SK-N-SH treated with all-trans-retinoic acid at 6 μM for 48 hours (cell line): ENCODE results near the gene URB1.

Experiments
- ATAC-seq: fragments of 200-7000 bp; cut with Tn5 transposase; 3 replicates; pipeline ENCODE4 v1.9.1; 2020; ENCODE audit warnings: mild to moderate bottlenecking, moderate library complexity
- ARNTL ChIP-seq: fragments of 450-650 bp; formaldehyde crosslinking; IDR thresholded peaks from 2 replicates; pipeline ENCODE4 v1.5.0; 2020; ENCODE audit warnings: low read depth, mild to moderate bottlenecking, moderate library complexity, borderline replicate concordance
- BACH2 ChIP-seq: fragments of 250-450 bp; sonication (Bioruptor Pico); IDR thresholded peaks from 2 replicates; pipeline ENCODE4 v1.9.0; 2021; ENCODE audit warnings: mild to moderate bottlenecking, borderline replicate concordance
- CREB5 ChIP-seq: fragments of 250-450 bp; sonication (Bioruptor Pico); IDR thresholded peaks from 2 replicates; pipeline ENCODE4 v1.5.1; 2020; ENCODE audit warnings: low read depth, mild to moderate bottlenecking, moderate library complexity
- CSRNP3 ChIP-seq: fragments of 250-450 bp; sonication (Bioruptor Pico); IDR thresholded peaks from 2 replicates; pipeline ENCODE4 v1.5.1; 2021; ENCODE audit warnings: mild to moderate bottlenecking, moderate library complexity
- ESRRG ChIP-seq: fragments of 250-450 bp; sonication (Bioruptor Pico); IDR thresholded peaks from 2 replicates; pipeline ENCODE4 v1.6.1; 2021; ENCODE audit warnings: mild to moderate bottlenecking
- GLIS3 ChIP-seq: fragments of 250-450 bp; sonication (Bioruptor Pico); IDR thresholded peaks from 2 replicates; pipeline ENCODE4 v1.5.0; 2020; ENCODE audit warnings: mild to moderate bottlenecking, moderate library complexity
- ISL1 ChIP-seq: fragments of 250-450 bp; sonication (Bioruptor Pico); IDR thresholded peaks from 2 replicates; pipeline ENCODE4 v2.1.2; 2022; ENCODE audit warnings: mild to moderate bottlenecking, moderate library complexity
- OSR1 ChIP-seq: fragments of 250-450 bp; sonication (Bioruptor Pico); IDR thresholded peaks from 2 replicates; pipeline ENCODE4 v1.8.0; 2022; ENCODE audit warnings: moderate library complexity, mild to moderate bottlenecking, inconsistent platforms
- PATZ1 ChIP-seq: fragments of 250-450 bp; sonication (Bioruptor Pico); IDR thresholded peaks from 2 replicates; pipeline ENCODE4 v1.8.0; 2020; ENCODE audit warnings: mild to moderate bottlenecking, moderate library complexity, borderline replicate concordance
- POU6F1 ChIP-seq: fragments of 250-450 bp; sonication (Bioruptor Pico); IDR thresholded peaks from 2 replicates; pipeline ENCODE4 v1.8.0; 2021; ENCODE audit warnings: low read depth, mild to moderate bottlenecking, moderate library complexity, borderline replicate concordance
- PPARA ChIP-seq: fragments of 250-450 bp; sonication (Bioruptor Pico); IDR thresholded peaks from 2 replicates; pipeline ENCODE4 v1.5.0; 2020; ENCODE audit warnings: mild to moderate bottlenecking, borderline replicate concordance
- RARB ChIP-seq: fragments of 250-450 bp; sonication (Bioruptor Pico); IDR thresholded peaks from 2 replicates; pipeline ENCODE4 v1.8.0; 2021; ENCODE audit warnings: mild to moderate bottlenecking, moderate library complexity
- SNAI2 ChIP-seq: fragments of 250-450 bp; sonication (Bioruptor Pico); IDR thresholded peaks from 2 replicates; pipeline ENCODE4 v1.5.0; 2020; ENCODE audit warnings: mild to moderate bottlenecking, moderate library complexity
- TCF4 ChIP-seq: fragments of 250-450 bp; sonication (Bioruptor Pico); IDR thresholded peaks from 2 replicates; pipeline ENCODE4 v1.8.0; 2021; ENCODE audit warnings: mild to moderate bottlenecking, moderate library complexity, borderline replicate concordance
- TOX ChIP-seq: fragments of 250-450 bp; sonication (Bioruptor Pico); IDR thresholded peaks from 2 replicates; pipeline ENCODE4 v1.8.0; 2021; ENCODE audit warnings: mild to moderate bottlenecking, moderate library complexity, borderline replicate concordance
- TSHZ2 ChIP-seq: fragments of 250-450 bp; sonication (Bioruptor Pico); IDR thresholded peaks from 2 replicates; pipeline ENCODE4 v1.5.0; 2020; ENCODE audit warnings: mild to moderate bottlenecking, moderate library complexity
- ZFP3 ChIP-seq: fragments of 250-450 bp; sonication (Bioruptor Pico); IDR thresholded peaks from 2 replicates; pipeline ENCODE4 v1.5.0; 2020; ENCODE audit warnings: mild to moderate bottlenecking, moderate library complexity
- ZFP30 ChIP-seq: fragments of 450-650 bp; formaldehyde crosslinking; IDR thresholded peaks from 2 replicates; pipeline ENCODE4 v1.5.0; 2022; ENCODE audit warnings: mild to moderate bottlenecking, moderate library complexity
- ZNF70 ChIP-seq: fragments of 450-650 bp; formaldehyde crosslinking; IDR thresholded peaks from 2 replicates; pipeline ENCODE4 v1.5.0; 2020; ENCODE audit warnings: mild to moderate bottlenecking, moderate library complexity
- ZNF8 ChIP-seq: fragments of 450-650 bp; formaldehyde crosslinking; IDR thresholded peaks from 2 replicates; pipeline ENCODE4 v1.5.0; 2020; ENCODE audit warnings: mild to moderate bottlenecking, moderate library complexity

The URB1 gene

GRCh38 chr21:32410291-32410690 lies 17.5 kb upstream of the URB1 start:
- ATAC-seq = no peak
- TF ChIP-seq ZNF70 (no peak), ISL1 (CRISPR knock-in tag) (no peak), ZFP30 (CRISPR knock-in tag) (no peak), TOX (CRISPR knock-in tag) (no peak), ESRRG (CRISPR knock-in tag) (no peak), OSR1 (no peak), CREB5 (CRISPR knock-in tag) (no peak), TCF4 (CRISPR knock-in tag) (no peak), CSRNP3 (no peak), BACH2 (CRISPR knock-in tag) (no peak), PATZ1 (no peak), ZNF8 (no peak), SNAI2 (no peak), ARNTL (CRISPR knock-in tag) (no peak), PPARA (CRISPR knock-in tag) (no peak), POU6F1 (no peak)
- TF ChIP-seq, all 23 proteins: peak for 0

GRCh38 chr21:32406405-32406804 lies 13.6 kb upstream of the URB1 start:
- no peak for ATAC-seq
- TF ChIP-seq ZFP3 (CRISPR knock-in tag) (no peak), PATZ1 (no peak), RARB (CRISPR knock-in tag) (no peak)

GRCh38 chr21:32403201-32403777 lies 10.5 kb upstream of the URB1 start:
- TF ChIP-seq SNAI2 (no peak), BACH2 (CRISPR knock-in tag) (no peak), ESRRG (CRISPR knock-in tag) (no peak), ZFP30 (CRISPR knock-in tag) (no peak), ZNF8 (no peak), PATZ1 (no peak), TCF4 (CRISPR knock-in tag) (no peak), TOX (CRISPR knock-in tag) (no peak)
- ATAC-seq = peak; percentile 98

GRCh38 chr21:32393677-32394001 lies 827 bp upstream of the URB1 start:
- ATAC-seq = no peak

More at GRCh38 chr21:32393677-32394001, 827 bp upstream of the URB1 start:
- no peak for TF ChIP-seq ZFP3 (CRISPR knock-in tag)
- no peak for TF ChIP-seq TSHZ2 (CRISPR knock-in tag)
- no peak for TF ChIP-seq CREB5 (CRISPR knock-in tag)
- no peak for TF ChIP-seq GLIS3 (CRISPR knock-in tag)
- TF ChIP-seq ESRRG (CRISPR knock-in tag) = no peak
- no peak for TF ChIP-seq SNAI2
- TF ChIP-seq ZNF70 = no peak
